ENCODE results near the gene NXN. TPM values are rescaled to one million over a fixed set of nuclear protein-coding genes. Genes with fewer than 3 reads are reported as not detected.
A peak's percentile ranks its signal among the peaks of the same experiment; 100 is the strongest.

The NXN gene
- total and polyA plus RNA-seq, 2 experiments from 2014 or later: 8.0 to 41.9 TPM

DNA sequence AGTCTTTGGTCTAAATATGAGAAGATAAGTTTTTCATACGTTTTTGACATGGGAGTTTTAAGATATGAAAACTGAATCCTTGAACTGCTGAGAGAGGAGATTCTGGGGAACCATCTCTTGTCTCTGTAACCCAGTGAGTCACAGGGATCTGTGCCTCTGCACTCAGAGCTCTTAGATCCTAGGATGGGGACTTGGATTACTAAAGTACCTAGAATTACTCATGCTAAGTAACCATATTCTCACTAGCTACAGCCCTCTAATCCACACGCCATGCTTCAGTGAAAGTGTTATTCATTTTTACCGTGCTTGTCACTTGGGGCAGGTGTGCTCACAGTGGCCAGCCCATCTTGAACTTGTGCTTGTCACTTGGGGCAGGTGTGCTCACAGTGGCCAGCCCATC, 195.4 kb downstream of the NXN start:
- Histone ChIP-seq H3K9ac (0 out of 2 replicates have a peak overlapping the region, but pooled peaks have one; percentile 91), H3K4me3 (no peak overlapping the region), H3K4me1 (ENCODE audit: insufficient read depth) (peaks cover 10% of the 10 kb centered on the region)

DNA sequence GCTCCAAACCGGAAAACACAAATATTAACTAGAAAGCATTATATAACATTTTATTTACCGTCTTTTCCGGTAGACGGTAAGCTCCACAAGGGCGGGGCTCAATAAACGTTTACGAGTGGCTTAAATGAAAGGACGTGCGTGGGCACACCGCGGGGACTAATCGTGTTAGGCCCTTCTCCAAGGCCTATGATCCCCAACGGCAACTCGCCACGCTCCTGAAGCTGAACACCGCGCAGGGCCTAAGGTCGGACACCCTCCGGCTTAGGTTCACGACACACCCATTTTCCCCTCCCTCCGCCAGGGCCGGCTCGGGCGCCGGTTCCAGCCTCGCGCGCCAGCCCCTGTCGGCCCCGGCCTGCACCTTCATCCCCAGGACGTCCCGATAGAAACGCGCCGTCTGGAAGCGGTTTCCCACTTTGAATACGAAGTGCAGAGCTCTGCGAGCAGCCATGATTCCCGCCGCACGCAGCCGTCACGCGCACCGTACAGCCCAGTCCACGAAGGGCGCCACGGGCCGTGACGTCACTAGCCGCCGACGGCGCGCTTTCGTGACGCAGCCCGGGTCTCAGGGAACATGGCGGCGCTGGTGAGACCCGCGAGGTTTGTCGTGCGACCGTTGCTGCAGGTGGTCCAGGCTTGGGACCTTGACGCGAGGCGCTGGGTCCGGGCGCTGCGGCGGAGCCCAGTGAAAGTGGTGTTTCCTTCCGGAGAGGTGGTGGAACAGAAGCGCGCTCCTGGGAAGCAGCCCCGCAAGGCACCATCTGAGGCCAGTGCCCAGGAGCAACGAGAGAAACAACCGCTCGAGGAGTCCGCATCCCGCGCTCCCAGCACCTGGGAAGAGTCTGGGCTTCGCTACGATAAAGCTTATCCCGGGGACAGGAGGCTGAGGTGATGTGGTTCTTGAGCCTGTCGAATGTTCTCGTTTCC, 197.5 kb downstream of the NXN start, which contains the start of the genes GLOD4 and MRM3:
Gene GLOD4, minus strand, starts transcription at position 476 of the 927 bp plus-strand sequence. Its CDS starts 25 bp downstream, at position 451.
Gene MRM3, plus strand, starts transcription at position 549 of the 927 bp plus-strand sequence. Its CDS starts 26 bp downstream, at position 575.
- peak within 1 kb of the TSS; percentile 96 for H3K4me2 ChIP-seq (ENCODE audit: unreplicated experiment)
- WGBS, 2 experiments (ENCODE audit: low coverage in 1 of 2, low lambda C conversion rate in 2 of 2, missing lambda C conversion rate in 2 of 2): 0 to 1% methylated on average over 83 to 86 of the region's 87 CpGs
- peak within 1 kb of the TSS; percentile 78 for H3K27ac ChIP-seq
- TF ChIP-seq EZH2phosphoT487 (IDR thresholded peaks at IDR 0.05; ENCODE audit: insufficient read depth, low read depth) (no peak), EZH2 (IDR thresholded peaks at IDR 0.05; ENCODE audit: insufficient read depth, poor library complexity, severe bottlenecking) (no peak)
- peak within 1 kb of the TSS; percentile 91 for H3K9ac ChIP-seq
- H3K9me2 ChIP-seq (ENCODE audit: insufficient read depth): no peaks in the 10 kb centered on the region
- no peaks in the 10 kb centered on the region for H3F3A ChIP-seq (ENCODE audit: insufficient read depth)
- H3K4me3 ChIP-seq: peak within 1 kb of the TSS; percentile 94
- peaks cover 94% of the 10 kb centered on the region for H3K79me2 ChIP-seq (ENCODE audit: insufficient read depth)
- in situ Hi-C loops (cut with MboI): no loop called here
- peak; percentile 92 for DNase-seq
- no peaks in the 10 kb centered on the region for H4K20me1 ChIP-seq (ENCODE audit: insufficient read depth)
- H3K4me1 ChIP-seq (ENCODE audit: insufficient read depth): peaks cover 10% of the 10 kb centered on the region
- H3K27me3 ChIP-seq (replicated peaks; ENCODE audit: insufficient read depth): no peaks in the 10 kb centered on the region
- H3K36me3 ChIP-seq (ENCODE audit: low read depth): no peaks in the 10 kb centered on the region
- peak within 1 kb of the TSS; percentile 84 for H2AFZ ChIP-seq
- H3K9me3 ChIP-seq (ENCODE audit: low read depth): no peaks in the 10 kb centered on the region

More for the DNA sequence above, 195.4 kb downstream of the NXN start:
- WGBS, 2 experiments (ENCODE audit: low coverage in 1 of 2, low lambda C conversion rate in 2 of 2, missing lambda C conversion rate in 2 of 2): 69 to 75% methylated on average over 3 of the region's 3 CpGs
- H3K27me3 ChIP-seq (replicated peaks; ENCODE audit: insufficient read depth): no peaks in the 10 kb centered on the region
- no peaks in the 10 kb centered on the region for H3K9me2 ChIP-seq (ENCODE audit: insufficient read depth)
- H3K79me2 ChIP-seq (ENCODE audit: insufficient read depth): peaks cover 83% of the 10 kb centered on the region
- peak overlapping the region; percentile 92 for H3K4me2 ChIP-seq (ENCODE audit: unreplicated experiment)
- H3F3A ChIP-seq (ENCODE audit: insufficient read depth): no peaks in the 10 kb centered on the region
- peaks cover 7% of the 10 kb centered on the region; the same call in 1 of the 2 replicates for H3K36me3 ChIP-seq (ENCODE audit: low read depth)
- peak; percentile 49 for DNase-seq
- TF ChIP-seq EZH2 (IDR thresholded peaks at IDR 0.05; ENCODE audit: insufficient read depth, poor library complexity, severe bottlenecking): no peak
- no peak for TF ChIP-seq EZH2phosphoT487 (IDR thresholded peaks at IDR 0.05; ENCODE audit: insufficient read depth, low read depth)
- no peak overlapping the region for H3K27ac ChIP-seq
- no peaks in the 10 kb centered on the region for H3K9me3 ChIP-seq (ENCODE audit: low read depth)
- in situ Hi-C loops (cut with MboI): no loop called here
- no peak overlapping the region for H2AFZ ChIP-seq
- H4K20me1 ChIP-seq (ENCODE audit: insufficient read depth): no peaks in the 10 kb centered on the region

DNA sequence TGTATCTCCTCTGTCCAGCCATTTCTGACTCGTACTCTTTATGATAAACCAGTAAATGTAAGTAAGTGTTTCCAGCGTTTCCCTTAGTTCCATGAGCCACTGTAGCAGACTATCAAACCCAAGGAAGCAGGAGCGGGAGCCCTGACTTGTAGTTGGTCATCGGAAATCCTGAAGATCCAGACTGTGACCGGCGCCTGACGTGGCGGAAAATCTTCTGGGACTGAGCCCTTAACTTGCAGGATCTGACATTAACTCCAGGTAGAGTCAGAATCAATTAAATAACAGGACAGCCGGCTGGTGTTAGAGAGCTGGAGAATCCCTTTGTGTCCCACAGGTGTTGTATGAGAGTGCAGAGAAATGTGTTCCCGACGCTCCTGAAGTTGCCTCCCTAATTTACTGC, 201.5 kb downstream of the NXN start:
- in situ Hi-C loops (cut with MboI): no loop called here
- peaks cover 3% of the 10 kb centered on the region for H3K4me1 ChIP-seq (ENCODE audit: insufficient read depth)
- H4K20me1 ChIP-seq (ENCODE audit: insufficient read depth): no peaks in the 10 kb centered on the region
- no peak for TF ChIP-seq EZH2 (IDR thresholded peaks at IDR 0.05; ENCODE audit: insufficient read depth, poor library complexity, severe bottlenecking)
- no peaks in the 10 kb centered on the region for H3K9me3 ChIP-seq (ENCODE audit: low read depth)
- H3K36me3 ChIP-seq (ENCODE audit: low read depth): peaks cover 20% of the 10 kb centered on the region; the same call in 1 of the 2 replicates
- H3F3A ChIP-seq (ENCODE audit: insufficient read depth): no peaks in the 10 kb centered on the region
- H3K4me3 ChIP-seq: no peak overlapping the region
- WGBS, 2 experiments (ENCODE audit: low coverage in 1 of 2, low lambda C conversion rate in 2 of 2, missing lambda C conversion rate in 2 of 2): 90 to 93% methylated on average over 11 of the region's 11 CpGs
- no peak overlapping the region for H2AFZ ChIP-seq
- no peaks in the 10 kb centered on the region for H3K27me3 ChIP-seq (replicated peaks; ENCODE audit: insufficient read depth)
- no peaks in the 10 kb centered on the region for H3K9me2 ChIP-seq (ENCODE audit: insufficient read depth)
- no peak for DNase-seq
- no peak overlapping the region for H3K27ac ChIP-seq
- no peak overlapping the region for H3K9ac ChIP-seq
- peaks cover 54% of the 10 kb centered on the region for H3K79me2 ChIP-seq (ENCODE audit: insufficient read depth)
- H3K4me2 ChIP-seq (ENCODE audit: unreplicated experiment): no peak overlapping the region

DNA sequence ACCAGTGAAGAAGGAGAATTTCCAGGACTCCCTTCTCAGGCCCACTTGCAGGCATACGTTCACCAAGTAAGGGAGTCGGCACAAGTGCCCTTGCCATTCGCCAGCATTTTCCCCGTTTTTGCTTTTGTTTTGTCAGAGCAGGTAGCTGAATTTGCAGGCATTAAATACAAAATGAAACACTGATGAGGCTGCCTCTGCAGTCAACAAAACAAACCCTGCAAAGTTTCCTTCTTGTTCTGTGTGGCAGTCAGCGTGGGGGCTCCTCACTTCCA, 205.3 kb downstream of the NXN start:
- H3F3A ChIP-seq (ENCODE audit: insufficient read depth): no peaks in the 10 kb centered on the region
- H3K9me3 ChIP-seq (ENCODE audit: low read depth): no peaks in the 10 kb centered on the region
- no peak overlapping the region for H3K4me2 ChIP-seq (ENCODE audit: unreplicated experiment)
- no peaks in the 10 kb centered on the region for H3K4me1 ChIP-seq (ENCODE audit: insufficient read depth)
- 82 to 91% methylated on average over 5 of the region's 5 CpGs for WGBS, 2 experiments (ENCODE audit: low coverage in 1 of 2, low lambda C conversion rate in 2 of 2, missing lambda C conversion rate in 2 of 2)
- H3K36me3 ChIP-seq (ENCODE audit: low read depth): peaks cover 44% of the 10 kb centered on the region
- H3K27me3 ChIP-seq (replicated peaks; ENCODE audit: insufficient read depth): no peaks in the 10 kb centered on the region
- H3K9me2 ChIP-seq (ENCODE audit: insufficient read depth): no peaks in the 10 kb centered on the region
- no peak overlapping the region for H3K4me3 ChIP-seq
- no peaks in the 10 kb centered on the region for H4K20me1 ChIP-seq (ENCODE audit: insufficient read depth)
- no peak for TF ChIP-seq EZH2 (IDR thresholded peaks at IDR 0.05; ENCODE audit: insufficient read depth, poor library complexity, severe bottlenecking)
- TF ChIP-seq EZH2phosphoT487 (IDR thresholded peaks at IDR 0.05; ENCODE audit: insufficient read depth, low read depth): no peak
- H3K79me2 ChIP-seq (ENCODE audit: insufficient read depth): peaks cover 17% of the 10 kb centered on the region
- no peak overlapping the region for H3K9ac ChIP-seq
- no peak for DNase-seq
- no peak overlapping the region for H2AFZ ChIP-seq
- in situ Hi-C loops (cut with MboI): no loop called here
- H3K27ac ChIP-seq: no peak overlapping the region

All from GM23248 (cell line).